ENCODE measurements around the gene MON2. TPM values are rescaled to one million over a fixed set of nuclear protein-coding genes. Genes with fewer than 3 reads are reported as not detected.

The MON2 gene
- total RNA-seq, 4 donors from 2014 or later = 41.2 to 222 (median 70.0) TPM

DNA sequence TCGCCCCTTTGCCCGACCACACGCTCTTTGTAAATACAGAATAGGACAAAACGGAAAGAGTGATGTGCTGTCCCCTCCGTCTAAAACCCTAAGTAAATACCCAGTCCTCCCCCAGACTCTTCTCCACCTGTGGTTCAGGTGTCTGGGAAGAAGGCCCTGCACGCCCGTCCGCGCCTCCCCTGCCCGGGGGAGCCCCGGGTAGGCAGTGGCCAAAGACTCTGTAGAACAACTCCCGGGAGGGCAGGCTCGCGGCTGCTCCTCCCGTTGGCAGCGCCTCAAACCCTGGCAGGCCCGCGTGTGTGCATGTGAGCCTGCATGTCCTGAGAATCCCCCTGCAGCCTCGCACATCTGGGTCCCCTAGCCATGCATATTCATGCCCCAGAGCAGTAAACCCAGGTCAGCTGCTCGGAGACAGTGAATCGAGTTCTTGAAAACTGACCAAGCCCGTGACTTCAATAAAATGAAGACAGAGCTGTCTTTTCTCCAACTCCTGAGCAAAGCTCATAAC lies 165.8 kb downstream of the MON2 start:
- Histone ChIP-seq H3K27me3 (no peaks in the 10 kb centered on the region), H3K4me3 (peak overlapping the region; percentile 43), H3K4me1 (peaks cover 0 to 3% of the 10 kb centered on the region in 2 donors), H3K36me3 (no peaks in the 10 kb centered on the region), H3K27ac (peak overlapping the region; percentile 80 to 83), H3K9me3 (no peaks in the 10 kb centered on the region)
- TF ChIP-seq, protein P1, sequence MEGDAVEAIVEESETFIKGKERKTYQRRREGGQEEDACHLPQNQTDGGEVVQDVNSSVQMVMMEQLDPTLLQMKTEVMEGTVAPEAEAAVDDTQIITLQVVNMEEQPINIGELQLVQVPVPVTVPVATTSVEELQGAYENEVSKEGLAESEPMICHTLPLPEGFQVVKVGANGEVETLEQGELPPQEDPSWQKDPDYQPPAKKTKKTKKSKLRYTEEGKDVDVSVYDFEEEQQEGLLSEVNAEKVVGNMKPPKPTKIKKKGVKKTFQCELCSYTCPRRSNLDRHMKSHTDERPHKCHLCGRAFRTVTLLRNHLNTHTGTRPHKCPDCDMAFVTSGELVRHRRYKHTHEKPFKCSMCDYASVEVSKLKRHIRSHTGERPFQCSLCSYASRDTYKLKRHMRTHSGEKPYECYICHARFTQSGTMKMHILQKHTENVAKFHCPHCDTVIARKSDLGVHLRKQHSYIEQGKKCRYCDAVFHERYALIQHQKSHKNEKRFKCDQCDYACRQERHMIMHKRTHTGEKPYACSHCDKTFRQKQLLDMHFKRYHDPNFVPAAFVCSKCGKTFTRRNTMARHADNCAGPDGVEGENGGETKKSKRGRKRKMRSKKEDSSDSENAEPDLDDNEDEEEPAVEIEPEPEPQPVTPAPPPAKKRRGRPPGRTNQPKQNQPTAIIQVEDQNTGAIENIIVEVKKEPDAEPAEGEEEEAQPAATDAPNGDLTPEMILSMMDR (IDR thresholded peaks at IDR 0.05) = no peak
- no peak for TF ChIP-seq POLR2A (IDR thresholded peaks at IDR 0.05)
- intact Hi-C loops (cut with DNase I; ENCODE audit: low total_unique reads) = no loop called here
- peak; percentile 41 to 61 for DNase-seq

DNA sequence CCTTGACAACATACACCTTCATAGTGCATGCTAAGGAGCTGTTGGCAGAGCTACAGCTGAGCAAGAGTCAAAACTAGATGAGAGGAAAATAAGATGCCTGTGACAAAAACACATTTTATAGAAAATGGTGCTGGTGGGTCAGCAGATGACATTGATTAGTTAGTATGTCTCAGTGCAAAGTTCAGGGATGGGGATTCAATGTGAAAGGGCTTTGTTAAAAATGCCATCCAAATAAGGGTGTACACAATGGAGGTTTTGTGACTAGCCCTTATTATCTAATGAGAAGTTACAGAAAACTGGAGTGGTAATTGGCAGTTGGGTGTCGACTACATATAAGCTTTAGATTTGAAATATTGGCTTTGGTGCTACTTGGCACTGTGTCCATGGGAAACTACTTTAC lies 169.0 kb downstream of the MON2 start:
- intact Hi-C loops (cut with DNase I; ENCODE audit: low total_unique reads) = no loop called here
- Histone ChIP-seq H3K4me3 (no peak overlapping the region), H3K4me1 (peaks cover 0 to 3% of the 10 kb centered on the region in 2 donors), H3K36me3 (no peaks in the 10 kb centered on the region), H3K27ac (no peak overlapping the region), H3K27me3 (no peaks in the 10 kb centered on the region), H3K9me3 (no peaks in the 10 kb centered on the region)
- TF ChIP-seq, protein P1 (IDR thresholded peaks at IDR 0.05) = no peak
- no peak for TF ChIP-seq POLR2A (IDR thresholded peaks at IDR 0.05)
- DNase-seq = no peak

DNA sequence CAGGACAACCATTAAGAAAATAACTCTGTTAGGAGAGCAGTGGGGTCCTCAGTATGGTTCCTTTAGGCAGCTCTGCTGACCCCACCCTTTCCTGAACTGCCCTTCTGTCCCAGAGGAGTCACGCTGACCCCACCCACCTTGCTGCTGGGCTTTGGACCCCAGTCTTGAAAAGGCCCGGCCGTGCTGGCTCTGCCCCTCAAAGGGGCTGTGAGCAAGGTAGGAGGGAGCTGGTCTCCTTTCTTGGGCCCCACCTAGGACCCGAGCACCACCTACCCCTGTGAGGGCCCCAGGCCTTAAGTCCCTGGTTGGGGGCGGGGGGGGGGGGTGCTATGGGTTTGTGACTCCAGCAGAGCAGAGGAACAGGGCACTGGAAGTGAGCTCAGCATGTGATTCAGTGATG lies 171.1 kb downstream of the MON2 start:
- Histone ChIP-seq H3K4me1 (no peaks in the 10 kb centered on the region), H3K27me3 (no peaks in the 10 kb centered on the region), H3K4me3 (no peak overlapping the region), H3K36me3 (no peaks in the 10 kb centered on the region), H3K27ac (no peak overlapping the region), H3K9me3 (no peaks in the 10 kb centered on the region)
- intact Hi-C loops (cut with DNase I; ENCODE audit: low total_unique reads) = no loop called here
- no peak for DNase-seq
- TF ChIP-seq POLR2A (IDR thresholded peaks at IDR 0.05) = no peak
- TF ChIP-seq, protein P1 (IDR thresholded peaks at IDR 0.05) = no peak

DNA sequence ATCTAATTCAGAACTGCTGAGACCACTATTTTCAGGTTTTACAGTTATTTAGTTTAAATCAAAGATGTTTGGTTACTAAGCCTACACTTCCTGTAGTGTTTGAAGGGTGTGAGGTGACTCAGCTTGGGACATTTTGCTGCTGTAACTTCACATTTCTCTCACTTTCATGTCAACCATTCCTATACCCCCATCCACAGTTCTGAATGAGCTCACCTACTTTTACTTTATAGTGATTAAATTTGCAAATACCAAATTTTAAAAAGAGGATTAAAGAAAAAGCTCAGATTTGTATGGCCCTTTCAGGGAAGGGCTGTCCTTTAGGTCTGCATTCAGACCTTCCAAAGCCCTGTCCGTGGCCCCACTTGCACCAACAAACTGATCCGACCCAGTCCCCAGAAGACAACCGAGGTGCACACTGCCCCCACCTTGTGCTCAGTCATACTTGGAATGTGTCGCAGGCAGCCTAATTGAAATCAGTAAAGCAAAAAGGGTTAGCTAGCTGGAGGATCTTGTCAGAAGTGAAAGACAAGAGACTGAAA lies 174.4 kb downstream of the MON2 start:
- H3K9me3 ChIP-seq = no peaks in the 10 kb centered on the region
- H3K27me3 ChIP-seq = no peaks in the 10 kb centered on the region
- no peak for DNase-seq
- intact Hi-C loops (cut with DNase I; ENCODE audit: low total_unique reads) = no loop called here
- no peak overlapping the region for H3K27ac ChIP-seq
- no peaks in the 10 kb centered on the region for H3K36me3 ChIP-seq
- no peaks in the 10 kb centered on the region for H3K4me1 ChIP-seq
- no peak overlapping the region for H3K4me3 ChIP-seq
- TF ChIP-seq, protein P1 (IDR thresholded peaks at IDR 0.05) = no peak
- TF ChIP-seq POLR2A (IDR thresholded peaks at IDR 0.05) = no peak

DNA sequence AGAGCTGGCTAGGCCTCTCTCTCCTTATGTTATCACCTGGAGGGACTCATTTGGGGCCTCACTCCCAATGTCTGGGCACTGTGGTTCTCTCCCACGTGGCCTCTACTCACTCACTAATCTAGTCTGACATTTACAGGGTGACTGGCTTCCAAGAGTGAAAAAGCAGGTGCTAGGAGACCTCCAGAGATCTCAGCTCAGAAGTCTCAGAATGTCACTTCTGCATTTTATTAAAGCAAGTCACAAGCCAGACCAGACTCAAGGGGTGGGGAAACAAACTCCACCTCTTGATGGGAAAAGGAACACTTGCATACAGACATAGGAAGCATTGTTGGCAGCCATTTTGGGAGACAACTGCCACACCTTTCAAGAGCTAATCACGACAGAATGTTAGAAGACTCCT lies 175.9 kb downstream of the MON2 start:
- no peak for DNase-seq

More for the DNA sequence above, 175.9 kb downstream of the MON2 start:
- intact Hi-C loops (cut with DNase I; ENCODE audit: low total_unique reads) = no loop called here
- no peaks in the 10 kb centered on the region for H3K27me3 ChIP-seq
- H3K4me3 ChIP-seq = no peak overlapping the region
- no peaks in the 10 kb centered on the region for H3K36me3 ChIP-seq
- no peak overlapping the region for H3K27ac ChIP-seq
- no peaks in the 10 kb centered on the region for H3K4me1 ChIP-seq
- TF ChIP-seq, protein P1 (IDR thresholded peaks at IDR 0.05) = no peak
- no peak for TF ChIP-seq POLR2A (IDR thresholded peaks at IDR 0.05)
- H3K9me3 ChIP-seq = no peaks in the 10 kb centered on the region

Data from uterus (tissue), 4 donors.